Endothelial cell of umbilical vein (primary cell): ENCODE results near the gene RNF213. TPM values are rescaled to one million over a fixed set of nuclear protein-coding genes. Genes with fewer than 3 reads are reported as not detected.

ENCODE experiments used
- BruUV-seq: library from RNA; stranded (reverse); fragments of 400-500 nt; replicated peaks from 2 replicates; lab custom pipeline; 2021; lab: Mats Ljungman, UMichigan
- CTCF ChIA-PET: fragments of 300-600, 350-600 bp; sonication (Branson Sonifier 250); formaldehyde crosslinking; loops from one replicate; lab custom pipeline; 2021; ENCODE audit warnings: antibody characterized with exemption, inconsistent platforms; lab: Charles Lee
- POLR2A ChIA-PET: fragments of 300-600, 350-600 bp; sonication (Branson Sonifier 250); formaldehyde crosslinking; loops from one replicate; lab custom pipeline; 2021; ENCODE audit warnings: antibody characterized with exemption, inconsistent platforms; lab: Charles Lee
- DNase-seq: peaks from one replicate; pipeline ENCODE4 v3.0.0-alpha.2; 2011; ENCODE audit warnings: low read depth, low spot score
- FAIRE-seq: peaks from 2 replicates; lab custom pipeline; 2011; peaks lifted over from hg19 to GRCh38; lab: Jason Lieb, UNC
- H2AFZ ChIP-seq: 2 replicates; pipeline ENCODE4 v1.6.0; 2012; ENCODE audit warnings: low read depth, low read length, control low read depth, inconsistent platforms
- H3K27ac ChIP-seq: 2 replicates; pipeline ENCODE4 v1.5.1; 2011; ENCODE audit warnings: low read depth, mild to moderate bottlenecking, control low read depth, low read length, moderate library complexity; ENCODE audit not compliant: insufficient read depth
- H3K27me3 ChIP-seq, 2 experiments: 2 replicates each; pipeline versions ENCODE4 v1.6.0 to v1.6.1; 2011; ENCODE audit warnings: low read length in 2 of 2, mixed read lengths in 1 of 2; ENCODE audit not compliant: control insufficient read depth in 2 of 2, insufficient read depth in 2 of 2
- H3K36me3 ChIP-seq, 2 experiments: 2 replicates in 1 of 2; 3 replicates in 1 of 2; pipeline ENCODE4 v1.5.1; 2011; ENCODE audit warnings: low read length in 2 of 2, mild to moderate bottlenecking in 1 of 2, moderate library complexity in 1 of 2; ENCODE audit not compliant: control insufficient read depth in 2 of 2, insufficient read depth in 2 of 2; ENCODE audit errors: extremely low read depth in 1 of 2
- H3K4me1 ChIP-seq: 3 replicates; pipeline ENCODE4 v1.5.1; 2011; ENCODE audit warnings: mild to moderate bottlenecking, low read length; ENCODE audit not compliant: control insufficient read depth, insufficient read depth; ENCODE audit errors: extremely low read depth
- H3K4me2 ChIP-seq: 2 replicates; pipeline ENCODE4 v1.6.1; 2011; ENCODE audit warnings: low read length, control low read depth, mixed read lengths; ENCODE audit not compliant: insufficient read depth
- H3K4me3 ChIP-seq, 3 experiments: fragments of 200-600 bp in 1 of 3; sonication (generic), shearing (Covaris generic) in 1 of 3; replicated peaks in 1 of 3; 2 replicates each; pipeline ENCODE4 v1.5.1; 2011 to 2016; ENCODE audit warnings: control low read depth in 3 of 3, low read length in 3 of 3, mild to moderate bottlenecking in 2 of 3, inconsistent platforms in 1 of 3, low read depth in 1 of 3, moderate library complexity in 1 of 3; ENCODE audit not compliant: insufficient read depth in 1 of 3
- H3K79me2 ChIP-seq: 2 replicates; pipeline ENCODE4 v1.6.0; 2012; ENCODE audit warnings: low read length, inconsistent platforms; ENCODE audit not compliant: control insufficient read depth, insufficient read depth
- H3K9ac ChIP-seq: replicated peaks from 2 replicates; pipeline ENCODE3; 2011; ENCODE audit warnings: low read length, control low read depth; ENCODE audit not compliant: insufficient read depth; ENCODE audit errors: extremely low read depth
- H3K9me1 ChIP-seq: replicated peaks from 3 replicates; pipeline ENCODE4 v1.6.0; 2011; ENCODE audit warnings: mild to moderate bottlenecking, low read length; ENCODE audit not compliant: control insufficient read depth, insufficient read depth; ENCODE audit errors: extremely low read depth
- H3K9me3 ChIP-seq: replicated peaks from 2 replicates; pipeline ENCODE4 v1.5.1; 2012; ENCODE audit warnings: low read length, inconsistent platforms; ENCODE audit not compliant: control insufficient read depth, insufficient read depth
- H4K20me1 ChIP-seq: replicated peaks from 2 replicates; pipeline ENCODE3; 2011; ENCODE audit warnings: mild to moderate bottlenecking, low read length; ENCODE audit not compliant: control insufficient read depth, insufficient read depth; ENCODE audit errors: extremely low read depth
- GATA2 ChIP-seq: IDR thresholded peaks from 2 replicates; pipeline ENCODE4 v1.7.0; 2011; ENCODE audit warnings: low read depth, mild to moderate bottlenecking, moderate library complexity, mixed read lengths, low read length; ENCODE audit not compliant: insufficient read length, insufficient read depth
- JUN ChIP-seq: IDR thresholded peaks from 2 replicates; pipeline ENCODE4 v1.6.1; 2011; ENCODE audit warnings: borderline replicate concordance, low read depth; ENCODE audit not compliant: insufficient read length, insufficient read depth
- MYC ChIP-seq: IDR thresholded peaks from one replicate; pipeline ENCODE4 v1.6.1; 2011; ENCODE audit warnings: mild to moderate bottlenecking, low read depth, low read length
- POLR2AphosphoS5 ChIP-seq: IDR thresholded peaks from 2 replicates; pipeline ENCODE4 v1.6.1; 2012; ENCODE audit warnings: low read depth, mild to moderate bottlenecking, control low read depth, low read length, moderate library complexity; ENCODE audit not compliant: insufficient read depth
- dilution Hi-C: fragments of 300-500 bp; cut with MboI; formaldehyde crosslinking; loops from one replicate; pipeline ENCODE4 v1.15.0; 2019; ENCODE audit warnings: low sequenced_read_pairs; ENCODE audit not compliant: extremely low pct_ligation_motif_present
- intact Hi-C: fragments of 100-400 bp; cut with micrococcal nuclease; formaldehyde crosslinking; loops from one replicate; pipeline ENCODE4 v1.10.0; 2022
- polyA plus RNA-seq, 4 experiments: library from polyadenylated mRNA; depleted of rRNA in 3 of 4; stranded (reverse) in 3 of 4; unstranded in 1 of 4; fragments of >200 nt; gene quantifications; 2 replicates each; pipeline versions ENCODE4 v1.2.1 to v1.2.3, GENCODE V29; 2011 to 2012; ENCODE audit warnings: missing spikeins in 1 of 4
- total RNA-seq: library from RNA; stranded (reverse); gene quantifications from 2 replicates; pipeline ENCODE4 v1.2.3, GENCODE V29; 2021
- TF ChIP-seq, protein P1 (sequence below), 2 donors: IDR thresholded peaks; 1 replicate in 1 of 2; 2 replicates in 1 of 2; pipeline ENCODE4 v1.5.1; 2011; ENCODE audit warnings: low read length in 2 of 2, mild to moderate bottlenecking in 2 of 2, moderate library complexity in 2 of 2, control low read depth in 1 of 2, inconsistent platforms in 1 of 2, low read depth in 1 of 2; ENCODE audit not compliant: insufficient read depth in 1 of 2; ENCODE audit errors: extremely low read depth in 1 of 2
- TF ChIP-seq, protein P2 (sequence below): IDR thresholded peaks from 2 replicates; pipeline ENCODE4 v1.6.1; 2011; ENCODE audit not compliant: insufficient read depth, insufficient read length

Gene RNF213
- total and polyA plus RNA-seq, 2 donors (not counting 3 experiments of a cell fraction or from before 2014, with no cell fraction given) = 36.5 to 116 TPM

DNA sequence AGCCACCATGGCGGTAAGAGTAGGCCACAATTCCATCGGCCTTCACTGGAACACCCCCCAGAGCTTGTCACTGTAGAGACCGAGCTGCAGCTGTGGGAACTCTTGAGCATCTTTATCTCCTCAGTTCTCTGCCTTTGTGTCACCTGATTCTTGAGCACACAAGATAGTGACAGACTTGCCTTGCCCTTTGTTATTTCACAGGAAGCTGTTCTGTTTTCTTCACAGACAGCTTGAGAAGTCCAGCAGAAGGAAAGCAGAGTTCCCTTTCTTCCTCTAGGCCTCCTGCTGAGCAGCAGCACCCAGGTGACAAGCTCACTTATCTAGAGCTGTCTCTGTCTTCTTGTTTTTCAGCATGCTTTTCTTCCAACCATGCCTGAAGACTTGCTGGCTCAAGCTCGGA, 115.9 kb downstream of the RNF213 start:
- dilution Hi-C loops = no loop called here

More for the DNA sequence above, 115.9 kb downstream of the RNF213 start:
- peaks cover 22 to 57% of the 10 kb centered on the region in 2 experiments for H3K36me3 ChIP-seq
- no peak overlapping the region for H3K4me3 ChIP-seq
- no peak overlapping the region for H3K4me2 ChIP-seq
- ChIA-PET CTCF (interaction anchor here (0.6 to 2.3 kb wide), 3 partner anchors 15 to 608 kb away, joined by 3 to 7 read pairs (median 3); no protein-coding TSS in a partner anchor), POLR2A (no interaction called here)
- H3K4me1 ChIP-seq = no peaks in the 10 kb centered on the region
- BruUV-seq = no TSS peak
- no peaks in the 10 kb centered on the region for H3K79me2 ChIP-seq
- H4K20me1 ChIP-seq = no peaks in the 10 kb centered on the region
- no peak overlapping the region for H2AFZ ChIP-seq
- no peak for FAIRE-seq
- no peaks in the 10 kb centered on the region for H3K9me3 ChIP-seq
- no peaks in the 10 kb centered on the region for H3K27me3 ChIP-seq
- intact Hi-C loops = no loop called here
- no peak overlapping the region for H3K9ac ChIP-seq
- TF ChIP-seq MYC (no peak), POLR2AphosphoS5 (no peak), GATA2 (no peak), JUN (no peak)
- TF ChIP-seq, protein P1, sequence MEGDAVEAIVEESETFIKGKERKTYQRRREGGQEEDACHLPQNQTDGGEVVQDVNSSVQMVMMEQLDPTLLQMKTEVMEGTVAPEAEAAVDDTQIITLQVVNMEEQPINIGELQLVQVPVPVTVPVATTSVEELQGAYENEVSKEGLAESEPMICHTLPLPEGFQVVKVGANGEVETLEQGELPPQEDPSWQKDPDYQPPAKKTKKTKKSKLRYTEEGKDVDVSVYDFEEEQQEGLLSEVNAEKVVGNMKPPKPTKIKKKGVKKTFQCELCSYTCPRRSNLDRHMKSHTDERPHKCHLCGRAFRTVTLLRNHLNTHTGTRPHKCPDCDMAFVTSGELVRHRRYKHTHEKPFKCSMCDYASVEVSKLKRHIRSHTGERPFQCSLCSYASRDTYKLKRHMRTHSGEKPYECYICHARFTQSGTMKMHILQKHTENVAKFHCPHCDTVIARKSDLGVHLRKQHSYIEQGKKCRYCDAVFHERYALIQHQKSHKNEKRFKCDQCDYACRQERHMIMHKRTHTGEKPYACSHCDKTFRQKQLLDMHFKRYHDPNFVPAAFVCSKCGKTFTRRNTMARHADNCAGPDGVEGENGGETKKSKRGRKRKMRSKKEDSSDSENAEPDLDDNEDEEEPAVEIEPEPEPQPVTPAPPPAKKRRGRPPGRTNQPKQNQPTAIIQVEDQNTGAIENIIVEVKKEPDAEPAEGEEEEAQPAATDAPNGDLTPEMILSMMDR (IDR thresholded peaks at IDR 0.05; ENCODE audit: extremely low read depth in 1 of 2, insufficient read depth in 1 of 2, low read depth in 1 of 2, low read length in 2 of 2) = no peak
- TF ChIP-seq, protein P2, sequence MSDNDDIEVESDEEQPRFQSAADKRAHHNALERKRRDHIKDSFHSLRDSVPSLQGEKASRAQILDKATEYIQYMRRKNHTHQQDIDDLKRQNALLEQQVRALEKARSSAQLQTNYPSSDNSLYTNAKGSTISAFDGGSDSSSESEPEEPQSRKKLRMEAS = no peak
- H3K27ac ChIP-seq = no peak overlapping the region
- DNase-seq = no peak
- no peaks in the 10 kb centered on the region for H3K9me1 ChIP-seq
